Fibroblast of skin of abdomen (primary cell): Measurements from ENCODE around the gene RERE.
"Not testable (repeated sequence)": the region's sequence is repeated elsewhere in the genome, so short reads cannot be mapped to it uniquely, and the experiment has no call there.

Experiments
- DNase-seq: peaks from one replicate; pipeline ENCODE4 v3.0.0-alpha.2; 2013

The RERE gene

DNA sequence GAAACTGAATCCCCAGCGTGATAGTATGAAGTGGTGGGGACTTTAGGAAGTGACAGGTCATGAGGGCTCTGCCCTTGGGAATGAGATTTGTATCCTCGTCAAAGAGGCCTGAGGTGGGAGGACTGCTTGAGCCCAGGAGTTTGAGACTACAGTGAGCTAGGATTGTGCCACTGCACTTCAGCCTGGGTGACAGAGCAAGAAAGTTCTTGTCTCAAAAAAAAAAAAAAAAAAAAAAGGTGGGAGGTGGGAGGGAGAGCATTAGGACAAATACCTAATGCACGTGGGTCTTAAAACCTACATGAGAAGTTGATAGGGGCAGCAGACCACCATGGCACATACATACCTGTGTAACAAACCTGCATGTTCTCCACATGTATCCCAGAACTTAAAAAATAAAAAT, 24.0 kb upstream of the RERE start:
- DNase-seq: no peak

DNA sequence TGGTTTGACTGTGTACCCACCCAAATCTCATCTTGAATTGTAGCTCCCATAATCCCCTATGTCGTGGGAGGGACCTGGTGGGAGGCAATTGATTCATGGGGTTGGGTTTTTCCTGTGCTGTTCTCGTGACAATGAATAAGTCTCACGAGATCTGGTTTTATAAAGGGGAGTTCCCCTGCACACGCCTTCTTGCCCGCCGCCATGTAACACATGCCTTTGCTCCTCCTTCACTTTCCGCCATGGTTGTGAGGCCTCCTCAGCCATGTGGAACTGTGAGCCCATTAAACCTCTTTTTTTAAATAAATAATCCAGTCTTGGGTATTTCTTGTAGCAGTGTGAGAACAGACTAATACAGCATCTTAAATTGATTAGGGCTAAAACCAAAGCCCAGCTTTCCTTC, 22.6 kb upstream of the RERE start:
- DNase-seq: no peak

DNA sequence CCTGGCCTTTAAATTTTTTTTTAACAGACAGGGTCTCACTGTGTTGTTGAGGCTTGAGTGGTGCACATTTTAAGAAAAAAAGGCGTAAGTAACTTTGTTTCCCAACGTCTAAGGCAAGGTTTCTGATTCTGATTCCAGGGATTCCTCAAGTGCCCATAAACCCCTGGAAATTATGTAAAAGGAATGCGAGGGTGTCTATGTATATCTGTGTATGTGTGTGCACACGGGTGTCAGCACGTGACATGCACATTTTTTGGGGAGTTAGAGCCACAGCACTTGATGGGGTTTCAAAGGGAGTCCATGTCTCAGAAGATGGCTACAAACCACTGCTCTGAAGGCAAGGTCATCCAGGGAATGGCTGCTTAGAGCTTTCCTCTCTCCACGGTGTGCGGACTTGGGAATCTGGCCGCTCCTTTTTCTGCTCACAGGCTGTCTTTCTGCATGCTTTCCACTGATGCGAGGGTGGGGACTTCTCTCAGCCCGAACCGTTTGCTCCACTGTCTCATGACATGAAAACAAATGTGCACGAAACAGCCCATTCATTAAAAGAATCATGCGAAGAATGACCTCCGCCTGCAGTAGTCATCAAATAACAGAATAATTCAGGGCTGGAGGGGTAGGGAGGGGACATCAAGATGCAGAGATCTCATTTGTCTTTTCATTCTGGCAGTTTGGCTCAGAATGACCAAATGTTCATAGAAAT, 18.7 kb upstream of the RERE start:
- peak; percentile 66 for DNase-seq

DNA sequence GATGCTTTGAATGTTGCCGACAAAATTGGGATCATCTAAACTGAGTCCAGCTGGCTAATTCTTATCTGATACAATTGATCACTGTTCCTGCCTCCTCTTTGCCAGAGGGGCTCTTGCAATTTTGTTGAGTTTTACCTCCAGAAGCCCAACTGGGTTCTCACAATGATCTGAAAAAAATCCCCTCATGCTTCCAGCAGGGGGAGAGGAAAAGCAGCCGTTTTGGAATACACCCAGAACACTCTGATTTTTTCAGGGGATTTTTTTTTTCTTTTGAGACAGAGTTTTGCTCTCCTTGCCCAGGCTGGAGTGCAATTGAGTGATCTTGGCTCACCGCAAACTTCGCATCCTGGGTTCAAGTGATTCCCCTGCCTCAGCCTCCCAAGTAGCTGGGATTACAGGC, 13.9 kb upstream of the RERE start:
- peak; percentile 14 for DNase-seq

DNA sequence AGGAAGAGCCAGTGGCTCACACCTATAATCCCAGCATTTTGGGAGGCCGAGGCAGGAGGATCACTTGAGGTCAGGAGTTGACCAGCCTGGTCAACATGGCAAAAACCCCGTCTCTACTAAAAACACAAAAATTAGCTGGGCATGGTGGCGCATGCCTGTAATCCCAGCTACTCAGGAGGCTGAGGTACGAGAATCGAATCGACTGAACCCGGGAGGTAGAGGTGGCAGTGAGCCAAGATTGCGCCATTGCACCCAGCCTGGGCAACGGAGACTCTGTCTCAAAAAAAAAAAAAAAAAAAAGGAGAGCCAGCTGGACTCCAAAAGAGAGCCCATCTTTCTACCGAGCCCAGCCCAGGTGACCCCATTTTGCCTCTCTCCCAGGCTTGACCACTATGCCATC, 13.3 kb upstream of the RERE start:
- not testable (repeated sequence) for DNase-seq

DNA sequence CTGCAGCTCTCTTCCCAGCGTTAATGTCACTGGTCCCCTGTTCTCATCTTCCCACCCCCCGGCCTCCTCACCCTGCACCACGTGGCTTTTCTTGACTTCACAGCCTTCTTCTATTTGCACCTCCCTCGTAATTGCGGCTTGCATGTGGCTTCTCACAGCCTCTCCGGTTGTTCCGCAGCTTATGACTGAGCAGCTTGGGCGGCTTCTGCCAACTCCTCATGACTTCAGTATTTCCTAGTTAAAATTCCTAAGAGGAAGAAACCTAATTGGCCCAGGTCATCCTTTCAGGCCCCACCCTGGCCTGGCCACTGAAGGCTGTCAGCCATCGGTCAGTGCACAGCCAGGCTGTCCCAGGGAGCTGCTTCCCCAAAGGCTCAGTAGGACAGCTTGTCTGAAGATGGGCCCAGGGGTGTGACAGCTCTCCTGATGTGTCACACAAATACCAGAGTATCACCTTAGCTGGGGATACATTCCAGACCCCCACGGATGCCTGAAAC, 8.6 kb upstream of the RERE start:
- DNase-seq: peak; percentile 84

DNA sequence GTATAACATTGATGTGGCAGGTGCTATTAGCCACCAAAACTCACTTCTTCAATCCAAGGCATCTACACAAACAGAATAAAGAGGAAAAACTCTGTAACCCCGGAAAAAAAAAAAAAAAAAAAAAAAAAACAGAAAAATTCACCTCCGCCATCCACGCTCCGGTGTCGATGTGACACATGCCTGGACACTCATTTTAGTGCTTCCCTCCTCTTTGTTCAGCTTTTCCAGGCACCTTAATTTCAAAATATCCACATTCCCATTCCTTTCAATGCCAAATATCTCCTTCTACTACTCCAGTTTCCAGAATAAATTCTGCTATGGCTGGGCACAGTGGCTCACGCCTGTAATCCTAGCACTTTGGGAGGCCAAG, 5.8 kb upstream of the RERE start:
- DNase-seq: no peak

DNA sequence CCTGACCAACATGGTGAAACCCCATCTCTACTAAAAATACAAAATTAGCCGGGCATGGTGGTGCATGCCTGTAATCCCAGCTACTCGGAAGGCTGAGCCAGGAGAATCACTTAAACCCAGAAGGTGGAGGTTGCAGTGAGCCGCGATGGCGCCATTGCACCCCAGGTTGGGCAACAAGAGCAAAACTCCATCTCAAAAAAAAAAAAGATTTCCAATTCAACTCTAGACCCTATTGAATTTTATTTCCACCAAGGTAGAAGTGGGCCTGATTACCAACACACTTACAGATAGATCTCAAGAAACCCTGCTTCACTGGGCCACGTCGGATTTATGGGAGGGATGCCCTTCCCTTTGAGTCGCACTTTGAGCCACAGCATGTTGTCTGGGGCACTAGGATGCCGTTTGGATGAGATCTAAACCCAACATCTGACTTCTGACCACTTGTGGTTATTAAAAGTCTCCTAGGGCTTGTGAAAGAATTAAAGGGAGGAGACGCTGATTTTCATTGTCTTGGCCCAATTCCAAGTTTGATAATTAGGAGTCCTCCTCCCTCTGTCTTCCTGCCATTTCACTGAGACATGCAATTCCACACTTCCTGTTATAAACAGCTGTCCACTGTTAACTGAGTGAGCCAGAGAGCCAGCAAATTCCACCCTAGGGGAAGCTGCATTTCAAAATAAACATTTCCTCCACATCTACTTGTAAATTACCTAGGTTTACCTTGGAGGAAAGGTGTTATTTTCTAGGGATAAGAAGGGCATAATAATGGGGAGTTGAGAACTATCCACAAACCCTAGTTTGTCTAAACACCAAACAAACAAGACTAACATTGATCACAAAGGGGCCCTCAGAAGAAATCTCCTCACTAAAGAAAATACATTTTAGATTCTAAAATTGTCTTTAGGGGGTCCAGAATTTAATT, 5.2 kb upstream of the RERE start:
- peak; percentile 91 for DNase-seq

DNA sequence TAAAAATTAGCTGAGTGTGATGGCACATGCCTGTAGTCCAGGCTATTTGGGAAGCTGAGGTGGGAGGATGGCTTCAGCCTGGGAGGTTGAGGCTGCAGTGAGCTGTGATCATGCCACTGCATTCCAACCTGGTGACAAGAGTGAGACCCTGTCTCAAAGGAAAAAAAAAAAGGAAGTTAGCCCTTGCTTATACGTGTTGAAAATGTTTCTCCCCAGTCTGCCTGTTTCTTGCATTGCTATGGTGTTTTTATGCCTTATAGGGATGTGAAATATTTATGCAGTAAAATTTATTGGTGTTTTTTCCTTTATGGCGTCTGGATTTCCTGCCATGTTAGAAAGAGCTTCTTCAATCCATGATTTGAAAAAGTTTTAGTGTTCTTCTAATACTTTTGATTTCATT, 3.6 kb upstream of the RERE start:
- DNase-seq: peak; percentile 24

DNA sequence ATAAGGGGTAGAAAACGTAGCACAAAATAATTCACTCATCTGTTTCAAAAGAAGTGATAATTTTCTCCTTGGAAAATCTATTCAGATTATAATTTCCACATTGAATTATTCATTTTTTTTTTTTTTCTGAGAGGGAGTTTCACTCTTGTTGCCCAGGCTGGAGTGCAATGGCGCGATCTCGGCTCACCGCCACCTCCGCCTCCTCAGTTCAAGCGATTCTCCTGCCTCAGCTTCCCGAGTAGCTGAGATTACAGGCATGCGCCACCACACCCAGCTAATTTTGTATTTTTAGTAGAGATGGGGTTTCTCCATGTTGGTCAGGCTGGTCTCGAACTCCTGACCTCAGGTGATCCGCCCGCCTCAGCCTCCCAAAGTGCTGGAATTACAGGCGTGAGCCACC, 1.3 kb upstream of the RERE start:
- DNase-seq: not testable (repeated sequence)

DNA sequence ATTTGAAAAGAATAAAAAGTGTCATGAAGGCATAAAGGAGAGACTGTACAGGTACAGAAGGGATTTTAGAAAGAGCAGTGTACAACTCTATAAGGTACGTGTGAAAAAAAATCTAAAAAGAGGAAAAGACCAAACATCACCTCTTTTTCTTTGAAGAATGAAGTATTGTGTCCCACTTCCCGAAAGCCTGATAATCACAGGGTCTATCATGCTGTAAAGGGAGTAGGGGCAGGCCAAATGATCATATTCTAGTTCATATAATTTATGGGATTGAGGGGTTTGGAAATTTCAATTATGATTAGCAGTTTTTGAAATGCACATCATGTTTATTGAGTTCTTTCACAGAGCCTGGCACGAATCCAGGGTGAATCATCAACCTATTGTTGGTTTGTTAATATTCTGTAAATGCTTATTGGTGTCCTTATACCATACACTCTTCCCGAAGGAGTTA, 910 bp upstream of the RERE start:
- DNase-seq: peak; percentile 80

DNA sequence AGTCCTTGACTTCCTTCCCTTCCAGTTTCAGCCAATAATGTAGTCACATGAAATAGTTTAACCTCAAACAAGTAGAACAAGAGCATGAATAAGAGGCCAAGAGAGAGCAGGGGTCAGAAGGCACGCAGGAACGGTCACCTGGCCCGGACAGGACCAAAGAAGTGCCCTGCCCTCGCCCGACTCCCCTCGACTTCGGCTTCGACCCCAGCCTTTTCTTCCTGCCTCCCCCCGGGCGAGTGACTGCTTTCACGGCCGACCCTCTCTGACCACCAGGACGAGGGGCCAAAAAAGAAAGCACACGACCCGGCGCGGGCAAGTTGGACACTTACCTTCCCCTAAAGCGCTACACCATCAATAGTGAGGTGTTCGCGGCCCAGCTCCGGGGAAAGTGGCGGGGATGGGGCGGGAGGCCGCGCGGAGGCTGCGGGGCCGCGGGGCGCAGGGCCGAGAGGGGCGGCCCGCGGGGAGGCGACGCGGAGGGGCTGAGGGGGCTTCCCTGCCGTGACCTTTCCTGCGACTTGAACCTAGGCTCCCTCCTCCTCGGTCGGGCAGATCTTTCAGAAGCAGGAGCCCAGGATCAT, 519 bp downstream of the RERE start:
- peak; percentile 13 for DNase-seq

DNA sequence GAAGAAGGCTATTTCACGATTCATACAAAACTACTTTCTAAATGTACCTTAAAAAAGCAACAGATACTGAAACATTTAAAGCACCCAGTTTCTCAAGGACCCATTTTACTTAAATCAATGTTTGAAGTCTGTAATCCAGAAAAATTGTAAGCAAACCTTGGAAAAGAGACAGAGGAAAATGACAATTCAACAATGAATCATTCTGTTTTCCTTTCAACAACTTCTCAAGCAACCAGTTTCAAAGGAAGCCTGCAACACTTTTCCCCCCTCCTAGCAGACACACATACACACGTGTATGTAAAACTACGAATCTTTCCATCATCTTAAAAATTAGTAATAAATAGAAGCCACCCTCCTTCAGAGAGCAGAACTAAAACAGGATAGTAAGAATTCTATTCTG, 1.2 kb downstream of the RERE start:
- DNase-seq: peak; percentile 44

DNA sequence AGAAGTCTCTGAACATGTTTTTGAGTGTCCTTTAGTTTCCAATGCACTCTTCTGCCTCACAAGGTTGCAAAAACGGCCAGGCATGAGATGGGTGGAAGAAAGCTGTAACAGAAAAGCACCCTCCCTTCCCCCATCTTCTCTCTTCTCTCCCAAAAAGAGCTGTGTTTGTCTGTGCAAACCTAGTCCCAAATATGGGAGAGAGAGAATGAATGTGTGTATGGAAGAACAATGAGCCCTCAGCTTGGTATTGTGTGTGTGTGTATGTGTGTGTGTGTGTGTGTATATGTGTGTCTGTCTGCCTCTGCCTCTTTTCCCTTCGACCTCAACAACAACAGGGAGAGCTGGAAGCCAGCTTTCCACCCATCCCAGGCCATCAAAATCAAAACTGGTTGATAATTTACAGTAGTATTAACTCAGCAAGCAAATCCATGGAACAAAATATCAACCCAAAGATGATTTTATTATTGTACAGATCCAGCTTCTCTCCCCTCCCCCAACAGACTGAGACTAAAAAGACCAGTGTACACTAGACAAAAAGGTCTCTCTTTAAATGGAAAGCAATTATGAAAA, 1.8 kb downstream of the RERE start:
- peak; percentile 52 for DNase-seq

DNA sequence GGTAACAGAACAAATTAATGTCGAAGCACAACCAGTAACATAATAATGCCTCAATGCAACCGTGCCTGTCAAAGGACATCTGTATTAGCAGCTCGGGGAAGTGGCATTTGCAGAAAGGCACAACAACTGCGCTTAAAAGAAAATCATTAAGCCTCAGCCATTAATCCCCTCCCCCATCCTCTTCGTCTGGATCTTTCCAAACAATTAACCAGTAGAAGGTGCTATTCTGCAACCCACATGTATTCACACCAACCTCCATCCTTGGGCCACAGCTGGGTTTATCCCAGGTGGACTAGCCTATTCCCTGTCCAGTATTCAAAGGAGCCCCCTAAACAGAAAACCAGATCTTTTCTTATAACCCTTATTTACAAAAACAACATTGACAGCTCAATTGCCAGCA, 2.6 kb downstream of the RERE start:
- no peak for DNase-seq

DNA sequence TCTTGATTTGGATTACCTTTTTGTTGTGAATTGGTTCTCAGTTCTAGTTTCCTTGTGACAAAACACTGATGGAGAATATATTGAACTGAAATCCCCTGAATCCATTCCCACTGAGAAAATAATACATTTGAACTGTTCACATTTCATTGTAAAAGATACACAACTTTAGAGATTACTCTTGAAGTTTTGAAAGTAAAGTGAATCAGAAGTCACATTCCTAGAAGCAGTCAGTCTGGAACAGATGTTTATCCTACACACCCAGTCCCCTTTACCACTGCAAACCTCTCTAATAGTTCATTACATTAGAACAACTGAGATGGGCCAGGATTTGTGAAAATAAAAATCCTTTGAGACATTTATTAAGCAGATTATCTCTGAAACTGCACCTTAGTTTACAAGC, 3.4 kb downstream of the RERE start:
- DNase-seq: no peak

DNA sequence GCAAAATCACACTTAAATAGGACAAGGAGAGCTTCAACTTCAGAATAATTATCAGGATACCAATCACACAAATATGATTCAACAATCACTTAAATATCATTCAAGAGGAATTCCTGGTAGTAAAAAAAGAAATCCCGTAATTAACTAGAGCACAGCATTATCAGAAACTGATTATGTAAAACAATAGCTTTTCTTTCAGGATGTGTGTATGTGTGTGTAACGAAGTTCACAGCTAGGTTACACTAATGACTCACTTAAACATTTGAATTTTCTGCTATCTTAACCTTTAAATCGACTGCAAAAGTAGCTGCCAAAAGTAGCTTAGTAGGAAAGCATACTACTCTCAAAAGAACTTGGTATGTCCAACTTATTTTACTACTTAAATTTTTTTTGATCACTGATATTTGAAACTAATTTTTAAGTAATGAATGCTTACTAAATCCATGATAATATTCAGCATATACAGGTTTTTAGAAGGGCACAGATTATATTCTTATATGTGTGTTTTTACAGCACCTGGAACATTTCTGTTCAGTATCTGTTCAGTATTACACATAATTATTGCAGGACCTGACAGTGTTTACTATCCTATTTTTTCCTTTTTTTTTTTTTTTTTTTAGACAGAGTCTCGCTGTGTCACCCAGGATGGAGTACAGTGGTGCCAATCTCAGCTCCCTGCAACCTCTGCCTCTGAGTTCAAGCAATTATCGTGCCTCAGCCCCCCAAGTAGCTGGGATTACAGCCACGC, 4.2 kb downstream of the RERE start:
- DNase-seq: peak; percentile 12

DNA sequence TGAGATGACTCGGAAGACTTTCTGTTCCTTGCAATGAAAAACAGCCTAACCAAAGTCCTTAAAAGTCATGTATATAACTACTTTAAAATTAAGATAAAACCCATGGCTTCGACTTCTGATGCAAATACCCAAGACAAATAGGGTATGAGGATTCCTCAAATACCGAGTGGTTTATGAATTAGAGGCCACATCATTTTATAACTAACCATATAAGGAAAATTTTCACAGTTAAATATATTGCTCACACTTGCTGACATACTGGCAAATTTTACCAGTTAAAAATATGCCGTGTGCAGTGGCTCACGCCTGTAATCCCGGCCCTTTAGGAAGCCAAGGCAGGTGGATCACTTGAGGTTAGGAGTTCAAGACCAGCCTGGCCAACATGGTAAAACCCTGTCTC, 5.4 kb downstream of the RERE start:
- DNase-seq: peak; percentile 55

DNA sequence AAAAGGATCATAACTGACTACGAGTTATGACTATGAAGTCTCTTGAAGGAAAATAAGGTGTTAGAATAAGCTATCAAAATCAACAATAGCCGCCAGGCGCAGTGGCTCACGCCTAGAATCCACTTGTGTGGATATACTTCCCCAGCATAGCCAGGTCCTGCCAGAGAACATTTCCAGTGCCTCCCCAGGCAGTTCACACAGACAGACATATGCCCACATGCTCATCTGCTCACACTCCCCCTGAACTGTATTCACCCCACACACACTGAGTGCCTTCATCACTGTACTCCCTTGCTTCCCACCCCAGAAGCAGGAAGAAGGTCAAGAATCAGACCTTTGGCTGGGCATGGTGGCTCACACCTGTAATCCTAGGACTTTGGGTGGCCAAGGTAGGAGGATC, 6.5 kb downstream of the RERE start:
- DNase-seq: no peak

DNA sequence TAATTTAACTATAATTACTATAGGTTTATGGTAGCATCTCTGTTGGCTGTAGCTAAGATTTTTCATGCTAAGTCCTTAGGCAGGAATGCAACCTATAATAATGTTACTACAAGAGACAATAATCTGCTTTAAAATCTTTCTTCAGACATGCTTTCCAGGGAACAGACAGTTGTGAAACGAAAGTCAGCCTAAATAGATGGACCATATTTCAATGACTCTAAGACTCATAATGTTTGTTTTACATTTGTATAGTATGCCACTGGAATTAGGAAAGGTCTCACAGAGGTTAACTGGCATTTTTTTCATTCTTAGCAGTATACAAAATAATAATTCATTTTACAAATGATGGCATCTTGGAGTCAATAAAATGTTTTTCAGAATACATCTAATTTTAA, 8.1 kb downstream of the RERE start:
- DNase-seq: peak; percentile 31

DNA sequence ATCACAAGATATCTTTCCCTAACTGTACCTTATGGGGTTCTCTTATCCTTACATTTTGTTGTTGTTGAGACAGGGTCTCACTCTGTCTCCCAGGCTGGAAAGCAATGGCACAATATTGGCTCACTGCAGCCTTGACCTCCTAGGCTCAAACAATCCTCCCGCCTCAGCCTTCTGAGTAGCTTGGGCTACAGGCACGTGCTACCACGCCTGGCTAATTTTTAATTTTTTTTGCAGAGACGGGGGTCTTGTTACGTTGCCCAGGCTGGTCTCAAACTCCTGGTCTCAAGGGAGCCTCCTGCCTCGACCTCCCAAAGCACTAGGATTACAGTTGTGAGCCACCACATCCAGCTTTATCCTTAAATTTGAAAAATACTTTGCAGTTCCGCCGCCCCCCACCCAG, 10.4 kb downstream of the RERE start:
- no peak for DNase-seq

DNA sequence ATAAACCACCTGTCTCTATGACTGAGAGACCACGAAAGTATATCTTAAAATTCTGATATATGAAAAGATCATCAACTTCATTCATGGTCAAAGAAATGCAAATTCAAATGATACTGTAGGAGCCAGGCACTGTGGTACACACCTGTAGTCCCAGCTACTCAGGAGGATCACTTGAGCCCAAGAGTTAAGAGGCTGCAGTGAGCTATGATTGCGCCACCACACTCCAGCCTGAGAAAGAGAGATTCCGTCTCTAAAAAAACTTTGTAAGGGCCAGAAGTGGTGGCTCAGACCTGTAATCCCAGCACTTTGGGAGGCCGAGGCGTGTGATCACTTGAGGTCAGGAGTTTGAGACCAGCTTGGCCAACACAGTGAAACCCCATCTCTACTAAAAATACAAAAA, 17.0 kb downstream of the RERE start:
- no peak for DNase-seq
